ENCODE data around the gene CYP46A1.
"Not testable (repeated sequence)": the region's sequence is repeated elsewhere in the genome, so short reads cannot be mapped to it uniquely, and the experiment has no call there.

CYP46A1 gene

GRCh38 chr14:99760817-99761216 is 76.7 kb downstream of the CYP46A1 start:
- no peak for DNase-seq

GRCh38 chr14:99762911-99763310 is 78.8 kb downstream of the CYP46A1 start:
- DNase-seq: not testable (repeated sequence)

- DNase-seq: no peak
Observed at GRCh38 chr14:99763527-99764221, 79.6 kb downstream of the CYP46A1 start.

GRCh38 chr14:99764222-99764706 is 80.2 kb downstream of the CYP46A1 start:
- no peak for DNase-seq

- DNase-seq: no peak
Observed at GRCh38 chr14:99768381-99768780, 84.3 kb downstream of the CYP46A1 start.

GRCh38 chr14:99769123-99769522 is 85.0 kb downstream of the CYP46A1 start:
- no peak for DNase-seq

GRCh38 chr14:99769799-99770198 is 85.7 kb downstream of the CYP46A1 start:
- no peak for DNase-seq

- DNase-seq: no peak
Observed at GRCh38 chr14:99772371-99773283, 88.5 kb downstream of the CYP46A1 start.

GRCh38 chr14:99773521-99774497 is 89.7 kb downstream of the CYP46A1 start:
- no peak for DNase-seq

GRCh38 chr14:99774556-99775307 is 90.6 kb downstream of the CYP46A1 start:
- no peak for DNase-seq

- DNase-seq: no peak
Observed at GRCh38 chr14:99775351-99775750, 91.3 kb downstream of the CYP46A1 start.
